ENCODE data around the gene SYT14.
"Not testable (repeated sequence)": the region's sequence is repeated elsewhere in the genome, so short reads cannot be mapped to it uniquely, and the experiment has no call there.

The SYT14 gene

DNA sequence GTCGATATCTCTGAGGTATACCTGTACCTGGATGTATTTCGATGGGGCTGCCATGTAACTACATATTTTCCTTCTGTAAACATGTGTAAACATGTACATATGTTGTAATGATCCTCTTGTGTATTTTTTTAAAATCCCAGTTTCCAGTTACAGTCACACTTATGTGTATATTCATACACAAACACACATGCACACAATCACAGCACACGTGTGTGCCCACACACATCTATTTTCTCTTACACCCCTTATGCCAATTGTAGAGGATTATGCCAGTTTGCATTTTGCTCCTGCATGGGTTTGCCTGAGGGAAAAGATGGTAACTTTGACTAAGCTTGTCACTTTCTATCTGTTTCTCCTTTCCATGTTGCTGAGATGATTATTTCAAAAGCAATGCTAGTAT is 10.1 kb downstream of the SYT14 start:
- DNase-seq: no peak

DNA sequence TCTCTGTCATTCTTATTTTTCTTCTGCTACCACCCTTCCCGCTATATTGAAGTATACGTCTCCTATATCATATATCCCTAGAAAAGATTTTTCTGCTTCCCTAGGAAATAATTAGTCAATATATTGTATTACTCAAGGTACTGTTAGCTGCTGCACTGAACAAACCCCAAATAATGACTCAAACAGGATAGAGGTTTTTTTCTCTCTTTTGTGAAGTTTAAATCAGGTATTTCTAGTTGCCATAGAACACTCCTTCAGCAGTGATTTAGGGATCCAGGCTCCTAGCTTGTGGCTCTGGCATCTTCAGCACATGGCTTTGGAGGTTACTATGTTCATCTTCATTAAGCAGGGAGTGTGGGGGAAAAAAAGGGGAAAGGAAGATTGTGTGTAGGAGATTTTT is 18.1 kb downstream of the SYT14 start:
- no peak for DNase-seq

DNA sequence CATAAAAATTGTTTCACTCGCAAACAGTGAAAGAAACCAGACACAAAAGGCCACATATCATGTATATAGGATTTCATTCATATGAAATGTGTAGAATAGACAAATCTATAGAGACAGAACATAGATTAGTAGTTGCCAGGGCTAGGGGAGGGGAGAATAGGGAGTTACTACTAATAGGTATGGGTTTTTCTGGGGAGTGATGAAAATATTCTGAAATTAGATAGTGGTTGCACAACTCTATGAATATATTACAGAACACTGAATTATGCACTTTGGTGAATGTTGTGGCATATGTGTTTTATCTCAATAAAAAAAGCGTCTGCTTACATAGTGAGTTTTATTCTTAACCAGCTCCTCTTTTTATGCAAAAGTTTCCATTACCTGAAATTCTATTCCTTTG is 21.6 kb downstream of the SYT14 start:
- DNase-seq: no peak

DNA sequence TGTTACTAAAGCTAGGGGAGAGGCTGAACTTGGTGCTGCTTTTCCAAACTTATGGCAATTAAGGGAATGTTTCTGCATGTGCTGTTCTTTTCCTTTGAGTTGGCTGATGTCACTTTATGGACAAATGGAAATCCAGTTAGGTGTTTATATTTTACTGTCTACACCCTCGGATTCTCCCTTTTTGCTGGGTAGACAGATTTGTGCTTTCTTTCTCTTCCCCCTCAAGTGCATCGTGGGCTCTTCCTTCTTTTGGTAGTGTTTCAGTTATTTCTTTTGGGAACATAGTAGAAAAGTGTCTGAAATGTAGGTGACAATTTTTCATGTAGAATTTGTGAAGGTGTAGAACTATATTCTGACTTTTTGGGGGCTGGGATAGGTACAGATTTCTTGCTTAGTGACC is 22.9 kb downstream of the SYT14 start:
- DNase-seq: no peak

DNA sequence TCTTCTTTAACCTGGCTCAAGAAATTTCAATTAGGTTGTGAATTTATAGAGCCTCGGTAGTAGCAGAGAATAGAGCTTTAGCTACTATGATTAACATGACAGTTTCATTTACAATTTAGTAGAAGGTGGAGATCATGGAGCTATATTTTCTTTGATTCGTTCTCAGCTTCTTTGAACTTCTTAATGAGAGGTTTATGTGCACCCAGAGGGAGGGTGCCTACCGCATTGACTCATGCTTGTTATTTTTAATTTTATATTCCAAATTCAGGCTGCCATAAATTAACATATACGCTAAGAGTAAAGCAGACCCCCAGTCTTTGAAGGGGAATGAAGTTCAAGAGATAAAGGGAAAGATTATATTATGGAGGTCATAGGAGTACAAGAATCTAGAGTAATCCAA is 24.4 kb downstream of the SYT14 start:
- DNase-seq: no peak

DNA sequence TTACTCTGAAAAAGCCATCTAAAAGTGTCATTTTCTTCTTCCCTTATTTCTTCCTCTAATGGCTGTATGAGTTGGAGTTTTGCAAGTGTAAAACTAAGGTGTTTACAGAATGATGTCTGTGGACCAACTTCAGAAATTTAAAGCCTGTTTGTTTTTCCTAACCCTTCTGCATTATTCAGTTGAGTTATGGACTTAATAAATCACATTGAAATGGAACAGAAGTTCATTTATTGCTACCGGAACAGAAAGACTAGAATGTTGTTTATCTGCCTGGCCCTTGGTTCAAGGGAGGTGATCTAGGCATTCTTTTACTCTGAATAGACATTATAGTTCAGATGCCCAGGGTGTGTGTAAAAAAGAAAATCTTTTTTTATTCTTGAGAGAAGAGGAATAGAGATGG is 24.8 kb downstream of the SYT14 start:
- DNase-seq: no peak

DNA sequence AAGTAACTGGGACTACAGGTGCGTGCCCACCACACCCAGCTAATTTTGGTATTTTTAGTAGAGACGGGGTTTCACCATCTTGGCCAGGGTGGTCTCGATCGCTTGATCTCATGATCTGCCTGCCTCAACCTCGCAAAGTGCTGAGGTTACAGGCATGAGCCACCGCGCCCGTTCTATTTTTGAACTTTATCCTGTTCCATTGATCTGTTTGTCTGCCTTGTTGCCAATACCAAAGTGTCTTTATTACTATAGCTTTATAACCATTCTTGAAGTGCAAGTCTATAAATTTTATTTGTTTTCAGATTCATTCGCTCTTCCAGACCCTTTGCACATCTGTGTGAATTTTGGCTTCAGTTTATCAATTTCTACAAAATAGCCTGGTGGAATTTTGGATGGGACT is 28.0 kb downstream of the SYT14 start:
- DNase-seq: no peak

DNA sequence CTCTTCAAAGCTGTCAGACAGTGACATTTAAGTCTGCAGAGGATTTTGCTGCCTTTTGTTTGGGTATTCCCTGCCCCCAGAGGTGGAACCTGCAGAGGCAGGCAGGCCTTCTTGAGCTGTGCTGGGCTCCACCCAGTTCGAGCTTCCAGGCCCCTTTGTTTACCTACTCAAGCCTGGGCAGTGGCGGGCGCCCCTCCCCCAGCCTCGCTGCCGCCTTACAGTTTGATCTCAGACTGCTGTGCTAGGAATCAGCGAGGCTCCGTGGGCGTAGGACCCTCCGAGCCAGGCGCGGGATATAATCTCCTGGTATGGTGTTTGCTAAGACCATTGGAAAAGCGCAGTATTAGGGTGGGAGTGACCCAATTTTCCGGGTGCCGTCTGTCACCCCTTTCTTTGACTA is 40.7 kb downstream of the SYT14 start:
- DNase-seq: not testable (repeated sequence)

DNA sequence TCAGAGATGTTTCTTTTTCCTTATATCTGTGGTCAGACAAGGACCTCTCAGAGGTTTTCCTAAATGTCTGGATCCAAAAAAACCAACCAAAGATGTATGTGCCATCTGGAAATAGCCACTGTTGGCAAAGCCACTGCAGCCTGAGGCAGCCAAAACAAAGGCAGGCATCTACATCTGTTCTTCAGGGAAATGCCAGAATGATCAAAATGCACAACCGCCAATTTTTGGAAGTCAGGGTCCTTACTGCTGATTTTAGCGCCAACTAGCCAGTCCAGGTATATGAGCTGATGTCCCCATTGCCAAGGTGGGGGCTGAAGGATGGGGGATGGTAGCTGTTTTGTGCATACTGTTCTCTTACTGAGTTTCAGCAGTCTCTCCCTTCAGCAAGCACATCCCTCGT is 45.9 kb downstream of the SYT14 start:
- DNase-seq: no peak

DNA sequence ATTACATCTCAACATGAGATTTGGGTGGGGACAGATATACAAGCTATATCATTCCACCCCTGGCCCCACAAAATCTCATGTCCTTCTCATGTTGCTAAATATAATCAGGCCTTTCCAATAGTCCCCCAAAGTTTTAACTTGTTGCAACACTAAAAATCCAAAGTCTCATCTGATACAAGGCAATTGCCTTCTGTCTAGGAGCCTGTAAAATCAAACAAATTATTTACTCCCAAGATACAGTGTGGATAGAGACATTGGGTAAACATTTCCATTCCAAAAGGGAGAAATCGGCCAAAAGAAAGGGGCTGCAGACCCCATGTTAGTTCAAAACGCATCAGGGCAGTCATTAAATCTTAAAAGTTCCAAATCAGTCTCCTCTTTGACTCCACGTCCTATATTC is 47.0 kb downstream of the SYT14 start:
- no peak for DNase-seq

DNA sequence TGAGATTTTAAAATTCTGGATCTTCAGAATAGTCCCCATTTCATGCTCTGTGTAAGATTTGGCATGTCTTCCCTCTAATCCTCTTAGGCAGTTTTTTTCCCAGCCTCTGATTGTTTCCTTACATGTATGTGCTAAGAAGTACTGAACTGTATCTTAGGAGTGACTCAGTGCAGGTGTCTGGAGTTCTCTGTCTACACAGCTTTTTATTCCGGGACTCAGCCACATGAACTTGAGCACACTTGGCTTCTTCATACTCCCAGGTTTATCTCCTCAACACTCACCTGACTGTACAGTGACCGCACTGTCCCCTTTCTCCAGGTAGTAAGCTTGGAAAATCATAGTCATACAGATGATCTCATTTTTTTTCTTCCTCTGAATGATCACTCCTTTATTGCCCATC is 50.7 kb downstream of the SYT14 start:
- DNase-seq: no peak

DNA sequence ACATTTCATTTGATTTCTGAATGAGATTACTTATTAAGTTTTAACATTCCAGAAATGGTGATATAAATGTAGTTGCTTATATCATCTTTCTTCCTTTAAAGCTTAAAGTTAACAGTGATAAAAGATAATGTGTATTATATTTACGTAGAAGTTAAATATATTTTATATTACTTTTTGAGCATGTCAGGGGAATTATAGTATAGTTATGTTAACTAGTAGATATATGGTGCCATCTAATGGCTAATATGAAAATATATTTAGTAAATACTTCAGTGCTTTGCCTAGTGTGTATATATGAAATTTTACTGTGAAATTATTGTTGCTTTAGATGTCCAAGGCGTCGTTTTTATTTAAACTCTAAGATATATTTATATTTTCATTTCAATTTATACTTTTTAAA is 51.5 kb downstream of the SYT14 start:
- no peak for DNase-seq

DNA sequence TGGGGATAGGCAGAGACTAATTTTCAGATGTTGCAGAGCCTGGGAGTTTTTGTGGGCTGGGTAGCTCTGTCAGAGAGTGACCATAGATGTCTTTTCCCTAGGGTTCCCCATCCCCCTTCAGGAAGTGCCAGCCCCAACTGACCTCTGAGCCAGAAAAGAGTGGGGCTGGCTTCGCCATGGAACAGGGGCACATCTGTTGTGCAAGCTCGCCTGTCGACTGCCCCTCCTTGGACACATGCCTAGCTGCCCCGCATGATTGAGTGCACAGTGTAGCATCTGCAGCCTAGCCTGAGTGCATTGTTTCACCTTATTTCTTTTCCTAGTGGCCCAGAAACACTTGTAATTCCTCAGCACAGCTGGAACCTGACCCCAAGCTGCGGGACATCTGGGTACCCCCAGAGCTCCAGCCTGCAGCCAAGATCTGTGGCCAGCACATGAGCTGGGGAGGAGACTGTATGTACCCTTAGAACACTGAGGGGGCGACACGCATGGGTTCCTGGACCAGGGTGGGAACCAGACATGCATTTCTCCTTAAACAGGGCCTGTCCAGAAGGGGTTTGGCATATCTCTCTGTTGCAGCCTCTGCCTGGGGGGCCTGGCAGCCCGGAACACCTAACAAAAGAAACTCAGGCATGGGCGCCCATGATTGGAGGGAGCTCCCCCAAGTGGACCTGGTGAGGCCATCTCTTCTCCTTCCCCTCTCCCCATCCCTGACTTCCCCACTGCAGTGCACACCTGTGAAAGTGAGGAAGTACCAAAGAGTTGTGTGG is 55.2 kb downstream of the SYT14 start:
- no peak for DNase-seq

DNA sequence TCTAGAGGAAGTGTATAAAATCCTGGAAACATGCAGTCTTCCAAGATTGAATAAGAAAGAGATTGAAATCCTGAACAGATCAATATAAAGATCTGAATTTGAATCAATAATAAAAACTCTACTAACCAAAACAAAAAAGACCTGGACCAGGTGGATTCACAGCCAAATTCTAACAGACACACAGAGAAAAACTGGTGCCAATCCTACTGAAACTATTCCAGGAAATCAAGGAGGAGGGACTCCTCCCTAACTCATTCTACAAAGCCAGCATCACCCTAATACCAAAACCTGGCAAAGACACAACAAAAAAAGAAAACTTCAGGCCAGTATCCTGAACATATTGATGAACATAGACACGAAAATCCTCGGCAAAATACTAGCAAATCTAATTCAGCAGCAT is 58.3 kb downstream of the SYT14 start:
- no peak for DNase-seq

DNA sequence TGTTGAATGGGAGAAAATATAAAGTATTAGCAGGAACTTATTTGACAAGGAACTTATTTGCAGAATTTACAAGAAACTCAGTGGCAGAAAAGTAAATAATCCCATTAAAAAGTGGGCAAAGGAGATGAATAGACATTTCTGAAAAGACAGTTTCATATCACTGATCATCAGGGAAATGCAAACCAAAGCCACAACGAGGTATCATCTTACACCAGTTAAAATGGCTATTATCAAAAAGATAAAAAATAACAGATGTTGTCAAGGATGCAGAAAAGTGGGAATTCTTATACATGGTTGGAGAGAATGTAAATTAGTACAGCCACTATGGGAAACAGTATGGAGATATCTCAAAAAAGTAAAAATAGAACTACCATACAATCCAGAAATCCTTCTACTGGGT is 61.0 kb downstream of the SYT14 start:
- no peak for DNase-seq

DNA sequence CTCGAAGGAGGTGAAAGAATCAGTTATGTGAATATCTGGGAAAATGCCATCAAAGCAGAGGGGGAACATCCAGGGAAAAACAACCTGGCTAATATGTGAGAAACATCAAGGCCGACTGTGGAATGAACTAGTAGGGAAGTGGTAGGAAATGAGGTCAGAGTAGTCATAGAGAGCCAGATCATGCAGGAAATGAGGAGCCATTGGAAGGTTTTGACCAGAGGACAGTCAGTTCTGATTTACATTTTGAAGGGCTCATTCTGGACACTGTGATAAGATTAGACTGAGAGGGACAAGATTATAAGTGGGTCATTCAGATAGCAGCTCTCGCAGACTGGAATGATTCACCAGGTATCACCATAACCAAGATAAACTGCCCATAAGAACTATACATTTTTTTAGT is 63.7 kb downstream of the SYT14 start:
- no peak for DNase-seq

DNA sequence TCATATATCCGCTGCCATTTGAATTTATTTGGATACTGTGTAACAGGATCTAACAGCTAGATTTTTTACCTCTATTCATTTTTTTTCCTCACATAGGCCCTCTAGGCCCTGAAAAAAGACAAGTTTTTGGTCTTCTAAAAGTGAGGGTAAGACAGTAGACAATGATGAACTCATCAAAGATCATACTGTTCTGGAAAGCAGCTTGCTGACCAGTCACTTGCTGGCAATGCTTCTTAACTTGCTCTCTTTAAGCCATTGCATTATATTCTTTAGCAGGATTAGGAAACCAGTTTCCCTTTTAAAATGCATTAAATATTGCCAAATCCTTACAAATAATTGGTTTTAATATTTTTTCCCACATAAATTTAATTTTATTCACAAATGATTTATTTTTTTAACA is 65.5 kb downstream of the SYT14 start:
- DNase-seq: no peak

DNA sequence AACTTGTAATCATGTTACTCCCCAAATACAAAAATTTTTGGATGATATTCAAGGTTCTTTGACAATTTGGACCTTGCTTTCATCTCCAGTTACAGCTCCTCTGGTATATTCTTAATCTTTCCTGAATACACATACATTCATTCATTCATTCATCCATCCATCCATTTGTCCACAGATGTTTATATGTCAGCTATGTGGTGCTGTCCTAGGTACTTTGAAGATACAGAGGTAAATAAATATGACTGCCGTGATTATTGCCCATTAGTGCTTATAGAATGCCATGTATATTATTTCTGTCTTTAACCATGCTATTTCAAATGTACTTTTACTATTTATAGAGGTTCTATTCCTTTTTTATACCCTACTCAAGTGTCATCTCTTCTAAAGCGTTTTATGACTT is 72.1 kb downstream of the SYT14 start:
- no peak for DNase-seq

DNA sequence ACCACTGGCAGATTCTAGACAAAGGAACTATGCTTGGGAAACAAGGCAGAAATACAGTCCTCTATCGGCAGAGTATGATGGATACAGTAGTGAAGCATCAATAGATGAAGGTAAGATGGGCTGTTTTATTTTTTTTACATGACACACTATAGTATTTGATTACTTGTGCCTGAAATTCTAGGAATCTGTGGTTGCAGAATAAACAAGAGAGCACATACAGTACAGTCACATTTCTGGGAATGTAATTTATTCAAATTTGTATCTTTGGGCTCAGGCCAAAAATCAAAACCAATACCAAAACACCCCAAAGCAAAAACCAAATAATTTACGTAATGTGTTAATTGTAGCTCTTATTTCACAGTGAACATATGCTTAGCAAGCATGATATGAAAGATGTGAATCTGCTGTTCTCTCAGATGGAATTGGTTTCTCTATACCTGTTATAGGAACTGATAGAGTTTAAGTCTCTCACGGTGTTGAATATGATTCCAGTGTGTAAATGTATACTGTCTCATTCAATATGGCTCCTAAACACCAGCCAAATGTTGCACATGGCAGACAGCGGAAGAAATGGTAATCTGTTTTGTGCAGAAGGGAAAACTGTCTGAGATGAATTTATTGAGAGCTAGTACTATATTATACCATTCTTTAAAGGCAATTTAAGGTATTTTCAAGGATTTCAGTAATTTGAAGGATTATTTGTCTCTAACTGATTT is 83.3 kb downstream of the SYT14 start:
- no peak for DNase-seq

DNA sequence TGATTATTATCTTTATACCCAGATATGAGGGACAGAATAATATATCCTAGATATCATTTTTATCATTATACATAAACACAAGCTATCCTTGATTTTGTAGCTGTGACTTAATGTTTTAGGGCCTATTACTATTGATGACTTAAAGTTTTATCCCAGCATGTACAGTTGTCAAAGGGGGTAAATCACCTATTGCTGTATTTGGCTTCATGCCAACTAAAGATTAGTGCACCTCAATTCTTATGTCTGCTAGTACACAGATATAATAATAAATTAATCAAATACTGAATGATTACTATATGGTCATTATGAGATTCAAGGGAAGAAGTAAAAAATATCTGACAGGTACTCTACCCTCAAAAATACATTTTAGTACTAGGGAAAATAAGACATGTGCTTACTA is 84.0 kb downstream of the SYT14 start:
- no peak for DNase-seq

DNA sequence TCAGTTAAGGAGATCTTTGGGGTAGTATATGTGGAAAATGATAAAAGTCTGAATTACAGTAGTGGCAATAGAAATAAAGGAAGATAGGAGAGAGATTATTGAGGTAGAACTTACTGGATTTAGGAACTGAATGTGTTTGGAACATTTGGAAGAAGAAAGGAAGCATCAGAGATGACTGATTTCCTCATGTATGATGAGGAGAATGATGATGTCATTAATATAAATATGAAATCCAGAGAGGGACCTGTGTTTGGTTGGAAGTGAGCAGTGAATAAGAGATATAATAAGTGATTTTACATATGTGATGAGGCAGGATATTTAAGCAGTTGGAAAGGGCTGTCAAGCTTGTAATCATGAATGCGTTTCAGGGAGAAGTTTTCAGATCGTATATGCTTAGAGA is 86.3 kb downstream of the SYT14 start:
- DNase-seq: no peak

DNA sequence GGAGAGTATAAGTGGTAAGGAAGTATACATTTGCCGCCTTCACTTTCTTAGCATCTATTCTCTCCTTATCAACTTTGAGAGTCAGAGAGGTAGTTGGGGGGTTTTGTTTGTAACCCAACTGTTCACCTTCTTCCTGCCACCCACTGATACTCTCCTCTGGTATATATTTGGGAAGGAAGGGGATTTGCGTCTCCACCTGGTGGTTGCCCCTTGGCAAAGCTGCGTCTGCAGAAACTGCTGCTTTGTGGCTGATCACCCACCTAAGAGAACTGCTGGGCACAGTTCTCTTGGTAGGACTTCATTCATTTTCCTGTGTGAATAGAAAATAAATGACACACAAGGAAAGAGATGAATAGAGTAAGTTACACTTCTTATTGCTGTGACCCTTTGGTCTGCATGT is 87.0 kb downstream of the SYT14 start:
- DNase-seq: no peak

DNA sequence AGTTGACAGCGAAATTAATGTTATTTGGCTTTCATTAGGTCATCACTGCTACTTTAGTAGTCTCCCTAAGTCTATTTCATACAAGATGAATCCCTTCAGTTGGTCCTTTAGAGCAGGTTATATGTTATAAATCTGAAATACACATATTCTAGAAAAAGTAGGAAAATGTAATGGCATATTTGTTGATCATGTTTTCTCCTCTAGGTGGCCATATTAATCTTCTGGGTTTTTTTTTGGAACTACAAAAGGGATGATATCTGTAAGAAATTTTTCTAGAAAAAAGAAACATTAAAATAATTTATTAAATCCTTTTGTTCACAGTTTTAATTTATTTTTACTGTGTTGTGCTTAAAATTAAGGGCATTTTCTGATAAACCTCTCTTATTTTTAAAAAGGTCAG is 87.9 kb downstream of the SYT14 start:
- no peak for DNase-seq

DNA sequence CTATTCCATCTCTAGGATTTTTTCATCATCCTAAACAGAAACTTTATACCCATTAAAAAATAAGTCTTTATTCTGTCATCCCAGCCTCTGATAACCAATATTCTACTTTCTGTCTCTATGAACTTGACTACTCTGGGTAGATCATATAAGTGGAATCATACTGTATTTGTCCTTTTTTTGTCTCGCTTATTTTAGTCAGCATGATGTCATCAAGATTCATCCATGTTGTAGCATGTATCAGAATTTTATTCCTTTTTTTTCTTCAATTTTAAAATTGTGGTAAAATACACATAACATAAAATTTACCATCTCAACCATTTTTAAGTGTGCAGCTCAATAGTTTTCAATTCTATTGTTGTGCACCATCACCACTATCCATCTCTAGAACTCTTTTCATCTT is 90.0 kb downstream of the SYT14 start:
- no peak for DNase-seq

DNA sequence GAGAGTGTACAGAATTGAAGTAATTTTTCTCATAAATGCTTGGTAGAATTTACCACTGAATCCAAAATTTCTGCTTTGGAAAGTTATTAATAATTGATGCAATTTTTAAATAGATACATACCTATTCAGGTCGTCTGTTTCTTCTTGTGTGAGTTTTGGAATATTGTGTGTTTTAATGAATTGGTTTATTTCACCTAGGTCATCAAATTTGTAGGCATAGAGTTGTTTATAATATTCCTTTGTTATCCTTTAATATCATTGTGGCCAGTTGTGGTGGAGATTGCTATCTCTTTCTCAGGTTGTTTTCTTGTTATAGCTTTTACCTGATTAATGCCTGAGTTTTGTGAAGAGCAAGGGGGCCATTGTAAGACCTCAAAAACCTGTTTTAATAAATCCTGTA is 93.5 kb downstream of the SYT14 start:
- DNase-seq: no peak

All from T-helper 9 cell (primary cell).